PC-3 (cell line): ENCODE measurements around the gene JMJD6. TPM values are rescaled to one million over a fixed set of nuclear protein-coding genes. Genes with fewer than 3 reads are reported as not detected.

Experiments
- ATAC-seq: fragments of 200-7000 bp; cut with Tn5 transposase; 2 replicates; pipeline ENCODE4 v1.9.1; 2020; ENCODE audit warnings: mild to moderate bottlenecking, moderate library complexity
- BruUV-seq: library from RNA; stranded (reverse); fragments of 400-500 nt; replicated peaks from 2 replicates; lab custom pipeline; 2021; lab: Mats Ljungman, UMichigan
- CTCF ChIA-PET: fragments of 300-600 bp; sonication (Branson Sonifier 250); formaldehyde crosslinking; loops from one replicate; lab custom pipeline; 2022; ENCODE audit warnings: antibody characterized with exemption; lab: Charles Lee
- POLR2A ChIA-PET: fragments of 300-600 bp; sonication (Branson Sonifier 250); formaldehyde crosslinking; loops from one replicate; lab custom pipeline; 2022; ENCODE audit warnings: antibody characterized with exemption; ENCODE audit not compliant: unreplicated experiment; lab: Charles Lee
- DNase-seq: peaks from one replicate; pipeline ENCODE4 v3.0.0-alpha.2; 2015
- H2AFZ ChIP-seq: fragments of 300-600 bp; sonication (generic); 2 replicates; pipeline ENCODE4 v1.6.0; 2016; ENCODE audit warnings: antibody characterized with exemption, low read length
- H3F3A ChIP-seq: fragments of 300-600 bp; sonication (generic); one replicate; pipeline ENCODE4 v1.6.0; 2017; ENCODE audit warnings: antibody characterized with exemption, low read length, control low read depth, mild to moderate bottlenecking; ENCODE audit not compliant: unreplicated experiment
- H3K27ac ChIP-seq: fragments of 300-600 bp; sonication (generic); 2 replicates; pipeline ENCODE4 v1.5.1; 2016; ENCODE audit warnings: mild to moderate bottlenecking, low read length
- H3K27me3 ChIP-seq: fragments of 300-600 bp; sonication (generic); 2 replicates; pipeline ENCODE4 v1.6.1; 2016; ENCODE audit warnings: low read length, mixed read lengths
- H3K36me3 ChIP-seq: fragments of 300-600 bp; sonication (generic); 2 replicates; pipeline ENCODE4 v1.6.1; 2016; ENCODE audit warnings: low read depth, mixed run types, low read length, mixed read lengths
- H3K4me1 ChIP-seq: fragments of 300-600 bp; sonication (generic); 2 replicates; pipeline ENCODE4 v1.5.1; 2016; ENCODE audit warnings: low read length; ENCODE audit not compliant: insufficient read depth
- H3K4me2 ChIP-seq: fragments of 300-600 bp; sonication (generic); 2 replicates; pipeline ENCODE4 v1.6.0; 2016; ENCODE audit warnings: low read length
- H3K4me3 ChIP-seq: fragments of 300-600 bp; sonication (generic); 2 replicates; pipeline ENCODE4 v1.5.1; 2016; ENCODE audit warnings: mild to moderate bottlenecking, low read length, mixed read lengths
- H3K79me2 ChIP-seq: fragments of 300-600 bp; sonication (generic); 2 replicates; pipeline ENCODE4 v1.6.1; 2017; ENCODE audit warnings: low read length, mixed read lengths
- H3K9ac ChIP-seq: fragments of 300-600 bp; sonication (generic); 2 replicates; pipeline ENCODE4 v1.6.0; 2016; ENCODE audit warnings: mild to moderate bottlenecking, low read length
- H3K9me2 ChIP-seq: fragments of 300-600 bp; sonication (generic); replicated peaks from 2 replicates; pipeline ENCODE4 v1.6.1; 2016; ENCODE audit warnings: mixed run types, low read length, mixed read lengths
- H3K9me3 ChIP-seq: fragments of 300-600 bp; sonication (generic); 2 replicates; pipeline ENCODE4 v1.6.1; 2016; ENCODE audit warnings: low read length, mixed read lengths
- H4K20me1 ChIP-seq: fragments of 300-600 bp; sonication (generic); 2 replicates; pipeline ENCODE4 v1.6.1; 2016; ENCODE audit warnings: low read length, mixed read lengths
- EZH2 ChIP-seq: fragments of 300-600 bp; sonication (generic); IDR thresholded peaks from one replicate; pipeline ENCODE4 v1.6.1; 2017; ENCODE audit warnings: antibody characterized with exemption, mild to moderate bottlenecking, low read length; ENCODE audit not compliant: unreplicated experiment
- EZH2phosphoT487 ChIP-seq: fragments of 300-600 bp; sonication (generic); IDR thresholded peaks from 2 replicates; pipeline ENCODE4 v1.6.1; 2018; ENCODE audit warnings: mild to moderate bottlenecking, antibody characterized with exemption, low read length, borderline replicate concordance
- intact Hi-C: fragments of 100-400 bp; cut with micrococcal nuclease; formaldehyde crosslinking; loops from 2 replicates; pipeline ENCODE4 v1.9.0; 2023
- total RNA-seq: library from RNA; depleted of rRNA; stranded (reverse); fragments of >200 nt; gene quantifications from 2 replicates; pipeline ENCODE4 v1.2.3, GENCODE V29; 2014
- TF ChIP-seq, protein P1 (sequence below): fragments of 300-600 bp; sonication (generic); conservative IDR thresholded peaks from 2 replicates; pipeline ENCODE4 v1.5.1; 2017; ENCODE audit warnings: antibody characterized with exemption, low read depth, mild to moderate bottlenecking, low read length

JMJD6 gene
- total RNA-seq, 1 experiment from 2014 or later, result 39.0 TPM

DNA sequence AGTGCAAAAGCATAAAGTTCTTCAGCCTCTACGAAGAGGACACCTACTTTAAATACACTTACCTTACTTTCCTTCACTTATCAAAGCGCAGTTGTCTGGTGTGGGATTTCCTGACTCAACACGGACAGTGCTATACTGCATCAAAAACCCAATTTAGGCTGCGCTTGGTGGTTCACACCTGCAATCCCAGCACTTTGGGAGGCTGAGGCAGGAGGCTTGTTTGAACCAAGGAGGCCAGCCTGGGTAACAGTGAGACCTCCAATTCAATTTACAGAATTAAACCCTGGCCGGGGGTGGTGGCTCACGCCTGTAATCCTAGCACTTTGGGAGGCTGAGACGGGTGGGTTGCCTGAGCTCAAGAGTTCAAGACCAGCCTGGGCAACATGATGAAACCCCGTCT, 4.1 kb downstream of the JMJD6 start:
- H3K9me2 ChIP-seq, result no peaks in the 10 kb centered on the region
- H3K27ac ChIP-seq, result no peak overlapping the region
- H3K9me3 ChIP-seq, result no peaks in the 10 kb centered on the region
- H3K36me3 ChIP-seq, result peaks cover 58% of the 10 kb centered on the region
- ATAC-seq (no peak), DNase-seq (no peak)
- H4K20me1 ChIP-seq, result peaks cover under 1% of the 10 kb centered on the region; the same call in 1 of the 2 replicates
- TF ChIP-seq EZH2phosphoT487 (no peak), EZH2 (no peak)
- TF ChIP-seq, protein P1, sequence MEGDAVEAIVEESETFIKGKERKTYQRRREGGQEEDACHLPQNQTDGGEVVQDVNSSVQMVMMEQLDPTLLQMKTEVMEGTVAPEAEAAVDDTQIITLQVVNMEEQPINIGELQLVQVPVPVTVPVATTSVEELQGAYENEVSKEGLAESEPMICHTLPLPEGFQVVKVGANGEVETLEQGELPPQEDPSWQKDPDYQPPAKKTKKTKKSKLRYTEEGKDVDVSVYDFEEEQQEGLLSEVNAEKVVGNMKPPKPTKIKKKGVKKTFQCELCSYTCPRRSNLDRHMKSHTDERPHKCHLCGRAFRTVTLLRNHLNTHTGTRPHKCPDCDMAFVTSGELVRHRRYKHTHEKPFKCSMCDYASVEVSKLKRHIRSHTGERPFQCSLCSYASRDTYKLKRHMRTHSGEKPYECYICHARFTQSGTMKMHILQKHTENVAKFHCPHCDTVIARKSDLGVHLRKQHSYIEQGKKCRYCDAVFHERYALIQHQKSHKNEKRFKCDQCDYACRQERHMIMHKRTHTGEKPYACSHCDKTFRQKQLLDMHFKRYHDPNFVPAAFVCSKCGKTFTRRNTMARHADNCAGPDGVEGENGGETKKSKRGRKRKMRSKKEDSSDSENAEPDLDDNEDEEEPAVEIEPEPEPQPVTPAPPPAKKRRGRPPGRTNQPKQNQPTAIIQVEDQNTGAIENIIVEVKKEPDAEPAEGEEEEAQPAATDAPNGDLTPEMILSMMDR, result no peak
- peaks cover 10% of the 10 kb centered on the region for H3K4me1 ChIP-seq
- no peaks in the 10 kb centered on the region for H3K27me3 ChIP-seq
- H3K4me2 ChIP-seq, result no peak overlapping the region
- no peak overlapping the region for H3K9ac ChIP-seq
- intact Hi-C loops, result no loop called here
- POLR2A ChIA-PET, result interaction anchor here (0.6 kb wide), 1 partner anchor 199 kb away, joined by 5 read pairs; no protein-coding TSS in a partner anchor
- no peak overlapping the region for H2AFZ ChIP-seq
- CTCF ChIA-PET, result no interaction called here
- H3K79me2 ChIP-seq, result peaks cover 53% of the 10 kb centered on the region
- no TSS peak for BruUV-seq
- H3F3A ChIP-seq, result no peaks in the 10 kb centered on the region
- H3K4me3 ChIP-seq, result no peak overlapping the region

GRCh38 chr17:76721463-76721862, 4.9 kb downstream of the JMJD6 start:
- Histone ChIP-seq H4K20me1 (no peaks in the 10 kb centered on the region), H3K4me1 (peaks cover 8% of the 10 kb centered on the region), H3K4me2 (no peak overlapping the region), H3K4me3 (no peak overlapping the region), H3K9me2 (no peaks in the 10 kb centered on the region), H3K9ac (no peak overlapping the region), H3K36me3 (peaks cover 60% of the 10 kb centered on the region), H2AFZ (no peak overlapping the region), H3K27ac (no peak overlapping the region), H3F3A (no peaks in the 10 kb centered on the region), H3K27me3 (no peaks in the 10 kb centered on the region), H3K9me3 (no peaks in the 10 kb centered on the region), H3K79me2 (peaks cover 47% of the 10 kb centered on the region)
- TF ChIP-seq, protein P1, result no peak
- no peak for TF ChIP-seq EZH2phosphoT487
- no peak for TF ChIP-seq EZH2
- ATAC-seq (no peak), DNase-seq (no peak)
- BruUV-seq, result no TSS peak
- intact Hi-C loops, result no loop called here
- POLR2A ChIA-PET, result no interaction called here
- CTCF ChIA-PET, result no interaction called here

- H3K27ac ChIP-seq, result no peak overlapping the region
- ATAC-seq (no peak), DNase-seq (no peak)
- no TSS peak for BruUV-seq
- intact Hi-C loops, result no loop called here
- H3K9me3 ChIP-seq, result no peaks in the 10 kb centered on the region
- POLR2A ChIA-PET, result no interaction called here
- no peaks in the 10 kb centered on the region for H3K9me2 ChIP-seq
- peaks cover 64% of the 10 kb centered on the region for H3K36me3 ChIP-seq
- H3F3A ChIP-seq, result no peaks in the 10 kb centered on the region
- no peak overlapping the region for H2AFZ ChIP-seq
- no peak overlapping the region for H3K9ac ChIP-seq
- H4K20me1 ChIP-seq, result no peaks in the 10 kb centered on the region
- H3K4me2 ChIP-seq, result no peak overlapping the region
- TF ChIP-seq, protein P1, result no peak
- TF ChIP-seq EZH2phosphoT487 (no peak), EZH2 (no peak)
- H3K27me3 ChIP-seq, result no peaks in the 10 kb centered on the region
- H3K79me2 ChIP-seq, result peaks cover 44% of the 10 kb centered on the region
- no peak overlapping the region for H3K4me3 ChIP-seq
- CTCF ChIA-PET, result no interaction called here
- H3K4me1 ChIP-seq, result peaks cover 8% of the 10 kb centered on the region
These were observed 5.5 kb downstream of the JMJD6 start for GRCh38 chr17:76720941-76721340.
